Suprapubic skin (tissue), 3 donors: ENCODE results near the gene OMP.

Experiments used
- POLR2AphosphoS5 ChIP-seq, 3 donors: sonication (generic); formaldehyde crosslinking; IDR thresholded peaks; one replicate each; pipeline ENCODE4 v1.6.1; 2017; ENCODE audit warnings: antibody characterized with exemption in 3 of 3
- TF ChIP-seq, protein P1 (sequence below), 2 donors: fragments of 200-600 bp in 1 of 2; fragments of 450-650 bp in 1 of 2; sonication (generic) in 1 of 2; IDR thresholded peaks; one replicate each; pipeline ENCODE4 v1.5.1; 2016 to 2019; ENCODE audit warnings: antibody characterized with exemption in 2 of 2, mild to moderate bottlenecking in 1 of 2, moderate library complexity in 1 of 2

DNA sequence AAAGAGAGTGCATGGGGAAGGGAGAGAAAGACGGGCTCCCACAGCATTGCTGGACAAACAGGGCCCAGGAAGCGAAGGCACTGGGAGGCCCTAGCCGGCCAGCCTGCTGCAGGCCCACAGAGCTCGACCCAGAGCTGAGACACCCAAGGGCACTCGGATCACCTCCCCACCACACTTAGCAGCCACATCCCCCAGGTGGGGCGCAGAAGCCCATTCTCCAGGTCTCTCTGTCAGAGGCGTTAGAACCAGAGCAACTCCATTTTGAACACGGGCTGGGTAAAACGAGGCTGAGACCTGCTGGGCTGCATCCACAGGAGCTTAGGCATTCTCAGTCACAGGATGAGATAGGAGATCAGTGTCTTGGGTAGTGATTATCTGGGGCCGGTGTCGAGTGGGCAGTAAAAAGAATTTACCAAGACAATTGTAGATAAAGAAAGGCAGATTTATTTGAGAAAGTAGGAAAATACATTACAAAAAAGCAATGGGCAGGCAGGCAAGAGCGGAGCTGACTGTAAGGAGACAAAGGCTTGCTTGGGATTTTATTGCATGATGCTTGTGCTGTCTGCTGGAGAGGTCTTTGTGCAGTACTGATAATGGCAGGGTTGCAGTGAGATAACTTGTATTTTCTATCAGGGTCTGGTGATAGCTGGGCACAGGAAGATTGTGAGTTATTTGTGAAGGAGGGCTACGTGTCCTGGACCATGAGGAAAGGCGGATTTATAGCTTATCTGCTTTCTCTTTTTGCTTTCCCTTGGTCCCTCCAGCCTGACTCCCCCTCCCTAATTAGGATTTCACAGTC lies 49.2 kb upstream of the OMP start:
- TF ChIP-seq, protein P1, sequence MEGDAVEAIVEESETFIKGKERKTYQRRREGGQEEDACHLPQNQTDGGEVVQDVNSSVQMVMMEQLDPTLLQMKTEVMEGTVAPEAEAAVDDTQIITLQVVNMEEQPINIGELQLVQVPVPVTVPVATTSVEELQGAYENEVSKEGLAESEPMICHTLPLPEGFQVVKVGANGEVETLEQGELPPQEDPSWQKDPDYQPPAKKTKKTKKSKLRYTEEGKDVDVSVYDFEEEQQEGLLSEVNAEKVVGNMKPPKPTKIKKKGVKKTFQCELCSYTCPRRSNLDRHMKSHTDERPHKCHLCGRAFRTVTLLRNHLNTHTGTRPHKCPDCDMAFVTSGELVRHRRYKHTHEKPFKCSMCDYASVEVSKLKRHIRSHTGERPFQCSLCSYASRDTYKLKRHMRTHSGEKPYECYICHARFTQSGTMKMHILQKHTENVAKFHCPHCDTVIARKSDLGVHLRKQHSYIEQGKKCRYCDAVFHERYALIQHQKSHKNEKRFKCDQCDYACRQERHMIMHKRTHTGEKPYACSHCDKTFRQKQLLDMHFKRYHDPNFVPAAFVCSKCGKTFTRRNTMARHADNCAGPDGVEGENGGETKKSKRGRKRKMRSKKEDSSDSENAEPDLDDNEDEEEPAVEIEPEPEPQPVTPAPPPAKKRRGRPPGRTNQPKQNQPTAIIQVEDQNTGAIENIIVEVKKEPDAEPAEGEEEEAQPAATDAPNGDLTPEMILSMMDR (IDR thresholded peaks at IDR 0.05), result no peak
- no peak for TF ChIP-seq POLR2AphosphoS5 (IDR thresholded peaks at IDR 0.05)
